Caco-2 (cell line): ENCODE measurements around the gene EPRS1. TPM values are rescaled to one million over a fixed set of nuclear protein-coding genes. Genes with fewer than 3 reads are reported as not detected.

Experiments used
- BruUV-seq: library from RNA; stranded (reverse); fragments of 400-500 nt; replicated peaks from 2 replicates; lab custom pipeline; 2021; lab: Mats Ljungman, UMichigan
- CTCF ChIA-PET: fragments of 300-600 bp; sonication (Branson Sonifier 250); formaldehyde crosslinking; loops from one replicate; lab custom pipeline; 2022; ENCODE audit warnings: antibody characterized with exemption; lab: Charles Lee
- POLR2A ChIA-PET: fragments of 300-600 bp; sonication (Branson Sonifier 250); formaldehyde crosslinking; loops from one replicate; lab custom pipeline; 2022; ENCODE audit warnings: antibody characterized with exemption; lab: Charles Lee
- DNase-seq, 2 experiments: peaks; one replicate each; pipeline versions ENCODE4 v3.0.0 to v3.0.0-alpha.2; 2020 to 2022
- H3K27me3 ChIP-seq: replicated peaks from 2 replicates; pipeline ENCODE4 v1.6.0; 2011; ENCODE audit warnings: low read length; ENCODE audit not compliant: control insufficient read depth, insufficient read depth
- H3K36me3 ChIP-seq: 2 replicates; pipeline ENCODE4 v1.5.1; 2011; ENCODE audit warnings: low read length; ENCODE audit not compliant: control insufficient read depth, insufficient read depth
- H3K4me1 ChIP-seq: fragments of 250-450 bp; sonication (Bioruptor Pico); 2 replicates; pipeline ENCODE4 v1.5.1; 2020; ENCODE audit warnings: mild to moderate bottlenecking
- H3K4me3 ChIP-seq: 2 replicates; pipeline ENCODE4 v1.5.1; 2011; ENCODE audit warnings: low read depth, mild to moderate bottlenecking, control low read depth, low read length
- H3K9me3 ChIP-seq: fragments of 250-450 bp; sonication (Bioruptor Pico); 2 replicates; pipeline ENCODE4 v1.5.1; 2020; ENCODE audit warnings: mild to moderate bottlenecking, moderate library complexity
- H3K27ac Mint-ChIP-seq: one replicate; pipeline ENCODE4 v1.8.0; 2022; ENCODE audit warnings: mixed read lengths; ENCODE audit not compliant: unreplicated experiment
- H3K27me3 Mint-ChIP-seq: one replicate; pipeline ENCODE4 v1.8.0; 2022; ENCODE audit warnings: mixed read lengths; ENCODE audit not compliant: insufficient read depth, unreplicated experiment
- H3K36me3 Mint-ChIP-seq: one replicate; pipeline ENCODE4 v1.8.0; 2022; ENCODE audit warnings: mild to moderate bottlenecking, mixed read lengths; ENCODE audit not compliant: insufficient read depth, unreplicated experiment
- H3K4me1 Mint-ChIP-seq: one replicate; pipeline ENCODE4 v1.8.0; 2022; ENCODE audit warnings: low read depth, mixed read lengths; ENCODE audit not compliant: unreplicated experiment
- H3K4me3 Mint-ChIP-seq: one replicate; pipeline ENCODE4 v1.8.0; 2022; ENCODE audit warnings: mild to moderate bottlenecking, moderate library complexity, mixed read lengths; ENCODE audit not compliant: unreplicated experiment
- H3K9me3 Mint-ChIP-seq: one replicate; pipeline ENCODE4 v1.8.0; 2022; ENCODE audit warnings: mixed read lengths; ENCODE audit not compliant: unreplicated experiment
- CTCF ChIP-seq, 2 experiments: fragments of 200-600 bp in 1 of 2; IDR thresholded peaks; 1 replicate in 1 of 2; 2 replicates in 1 of 2; pipeline versions ENCODE4 v1.5.1 to v1.8.0; 2011 to 2022; ENCODE audit warnings: antibody characterized with exemption in 1 of 2, control low read depth in 1 of 2, inconsistent platforms in 1 of 2, low read depth in 1 of 2, low read length in 1 of 2, mild to moderate bottlenecking in 1 of 2, moderate library complexity in 1 of 2; ENCODE audit not compliant: insufficient read depth in 1 of 2, severe bottlenecking in 1 of 2, unreplicated experiment in 1 of 2
- intact Hi-C: fragments of 100-400 bp; cut with micrococcal nuclease; formaldehyde crosslinking; loops from one replicate; pipeline ENCODE4 v1.10.0; 2022; ENCODE audit not compliant: unreplicated experiment
- total RNA-seq: library from RNA; stranded (reverse); gene quantifications from 2 replicates; pipeline ENCODE4 v1.2.3, GENCODE V29; 2022

Gene EPRS1
- total RNA-seq, 1 experiment from 2014 or later, result 215 TPM

DNA sequence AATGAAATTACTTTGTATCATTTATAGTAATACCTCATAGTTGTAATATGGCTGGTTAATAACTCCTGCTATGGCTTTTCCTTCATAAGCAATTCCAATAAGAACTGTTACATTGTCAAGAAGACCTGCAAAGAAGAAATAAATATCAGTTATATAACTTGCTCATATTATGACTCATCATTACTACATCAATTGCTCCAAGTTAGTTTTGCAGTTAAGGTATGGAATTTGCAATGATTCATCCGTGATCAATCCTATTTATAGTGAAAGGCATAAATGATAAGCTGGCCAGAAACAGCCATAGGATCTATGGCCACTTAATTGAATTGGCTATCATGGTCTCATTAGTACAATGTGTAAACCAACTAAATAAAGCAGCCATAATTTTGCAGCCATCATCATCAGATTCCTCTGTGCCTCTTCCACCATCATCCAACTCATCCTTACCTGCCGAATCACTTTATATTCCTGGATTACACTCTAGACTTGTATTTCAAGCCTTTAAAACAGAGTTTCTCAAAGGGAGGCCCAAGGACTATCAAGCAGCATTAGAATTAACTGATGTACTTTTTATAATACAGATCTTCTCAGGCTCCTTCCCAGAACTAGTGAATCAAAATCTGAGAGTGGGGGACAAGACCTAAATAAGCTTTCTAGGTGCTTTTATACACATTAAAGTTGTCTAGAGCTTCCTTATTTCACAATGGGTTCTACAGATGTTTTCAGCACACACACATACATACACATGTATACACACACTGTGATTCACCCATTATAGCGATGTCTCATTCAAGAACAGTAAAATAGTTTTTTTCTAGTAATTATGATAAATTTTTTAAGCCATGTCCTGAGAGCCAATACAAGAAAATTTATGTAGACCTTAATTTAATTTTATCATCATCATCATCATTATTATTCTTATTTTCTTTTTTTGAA is 21.2 kb upstream of the EPRS1 start:
- H3K27me3 ChIP-seq, result no peaks in the 10 kb centered on the region
- CTCF ChIA-PET, result no interaction called here
- H3K27me3 Mint-ChIP-seq, result no peaks in the 10 kb centered on the region
- H3K4me1 Mint-ChIP-seq, result no peaks in the 10 kb centered on the region
- H3K9me3 ChIP-seq, result no peaks in the 10 kb centered on the region
- POLR2A ChIA-PET, result no interaction called here
- no peaks in the 10 kb centered on the region for H3K36me3 ChIP-seq
- H3K27ac Mint-ChIP-seq, result no peak overlapping the region
- no TSS peak for BruUV-seq
- H3K4me3 Mint-ChIP-seq, result no peak overlapping the region
- intact Hi-C loops, result no loop called here
- H3K9me3 Mint-ChIP-seq, result no peaks in the 10 kb centered on the region
- DNase-seq, result no peak
- no peaks in the 10 kb centered on the region for H3K4me1 ChIP-seq
- no peak overlapping the region for H3K4me3 ChIP-seq
- no peak for TF ChIP-seq CTCF (IDR thresholded peaks at IDR 0.05; ENCODE audit: insufficient read depth in 1 of 2, low read depth in 1 of 2, low read length in 1 of 2, severe bottlenecking in 1 of 2, unreplicated experiment in 1 of 2)
- peaks cover 14% of the 10 kb centered on the region for H3K36me3 Mint-ChIP-seq

- Histone ChIP-seq H3K9me3 (no peaks in the 10 kb centered on the region), H3K4me3 (no peak overlapping the region), H3K27me3 (no peaks in the 10 kb centered on the region), H3K4me1 (no peaks in the 10 kb centered on the region), H3K36me3 (no peaks in the 10 kb centered on the region)
- BruUV-seq, result no TSS peak
- Mint-ChIP-seq H3K27me3 (no peaks in the 10 kb centered on the region), H3K9me3 (no peaks in the 10 kb centered on the region), H3K36me3 (peaks cover 5% of the 10 kb centered on the region), H3K4me1 (no peaks in the 10 kb centered on the region), H3K27ac (no peak overlapping the region), H3K4me3 (no peak overlapping the region)
- intact Hi-C loops, result no loop called here
- ChIA-PET CTCF (no interaction called here), POLR2A (no interaction called here)
- DNase-seq, result no peak
- no peak for TF ChIP-seq CTCF (IDR thresholded peaks at IDR 0.05; ENCODE audit: insufficient read depth in 1 of 2, low read depth in 1 of 2, low read length in 1 of 2, severe bottlenecking in 1 of 2, unreplicated experiment in 1 of 2)
These were observed 16.3 kb upstream of the EPRS1 start for GRCh38 chr1:220062629-220063028.

GRCh38 chr1:220060876-220061275 is 14.6 kb upstream of the EPRS1 start:
- no peak overlapping the region for H3K27ac Mint-ChIP-seq
- DNase-seq, result no peak
- ChIA-PET POLR2A (no interaction called here), CTCF (no interaction called here)
- Histone ChIP-seq H3K4me3 (no peak overlapping the region), H3K27me3 (no peaks in the 10 kb centered on the region), H3K36me3 (no peaks in the 10 kb centered on the region), H3K9me3 (no peaks in the 10 kb centered on the region), H3K4me1 (no peaks in the 10 kb centered on the region)
- H3K36me3 Mint-ChIP-seq, result peaks cover 5% of the 10 kb centered on the region
- no peak for TF ChIP-seq CTCF (IDR thresholded peaks at IDR 0.05; ENCODE audit: insufficient read depth in 1 of 2, low read depth in 1 of 2, low read length in 1 of 2, severe bottlenecking in 1 of 2, unreplicated experiment in 1 of 2)
- no TSS peak for BruUV-seq
- intact Hi-C loops, result no loop called here
- no peaks in the 10 kb centered on the region for H3K9me3 Mint-ChIP-seq
- H3K27me3 Mint-ChIP-seq, result no peaks in the 10 kb centered on the region
- no peak overlapping the region for H3K4me3 Mint-ChIP-seq
- H3K4me1 Mint-ChIP-seq, result no peaks in the 10 kb centered on the region
